ENCODE measurements around the gene TRPV6. TPM values are rescaled to one million over a fixed set of nuclear protein-coding genes. Genes with fewer than 3 reads are reported as not detected.

Gene TRPV6
- total RNA-seq, 1 experiment from 2014 or later: 4.0 TPM

- Histone ChIP-seq H3K9me3 (no peaks in the 10 kb centered on the region), H3K27me3 (replicated peaks; ENCODE audit: control insufficient read depth, insufficient read depth, low read length) (no peaks in the 10 kb centered on the region), H3K4me1 (peaks cover 66% of the 10 kb centered on the region), H3K4me3 (ENCODE audit: low read depth, low read length) (no peak overlapping the region), H3K36me3 (ENCODE audit: control insufficient read depth, insufficient read depth, low read length) (no peaks in the 10 kb centered on the region)
- no peak overlapping the region for H3K4me3 Mint-ChIP-seq (ENCODE audit: unreplicated experiment)
- no TSS peak for BruUV-seq (replicated peaks)
- no peak for TF ChIP-seq CTCF (IDR thresholded peaks at IDR 0.05; ENCODE audit: insufficient read depth in 1 of 2, low read depth in 1 of 2, low read length in 1 of 2, severe bottlenecking in 1 of 2, unreplicated experiment in 1 of 2)
- no peaks in the 10 kb centered on the region for H3K9me3 Mint-ChIP-seq (ENCODE audit: unreplicated experiment)
- peak overlapping the region; percentile 22 for H3K27ac Mint-ChIP-seq (ENCODE audit: unreplicated experiment)
- ChIA-PET POLR2A (no interaction called here), CTCF (interaction anchor here (1.0 to 1.7 kb wide), 3 partner anchors 13 to 105 kb away, joined by 4 to 6 read pairs (median 4); partner anchors contain the start of gene TRPV6)
- DNase-seq: peak; percentile 59 to 81
- peaks cover 53% of the 10 kb centered on the region for H3K4me1 Mint-ChIP-seq (ENCODE audit: low read depth, unreplicated experiment)
- no peaks in the 10 kb centered on the region for H3K36me3 Mint-ChIP-seq (ENCODE audit: insufficient read depth, unreplicated experiment)
- H3K27me3 Mint-ChIP-seq (ENCODE audit: insufficient read depth, unreplicated experiment): no peaks in the 10 kb centered on the region
- intact Hi-C loops (cut with micrococcal nuclease; ENCODE audit: unreplicated experiment): no loop called here
These were observed 13.0 kb upstream of the TRPV6 start for GRCh38 chr7:142898377-142899170.

- POLR2A ChIA-PET: no interaction called here
These were observed 12.1 kb upstream of the TRPV6 start for GRCh38 chr7:142897691-142898090.

More at GRCh38 chr7:142897691-142898090, 12.1 kb upstream of the TRPV6 start:
- H3K4me3 ChIP-seq (ENCODE audit: low read depth, low read length): no peak overlapping the region
- no peaks in the 10 kb centered on the region for H3K27me3 Mint-ChIP-seq (ENCODE audit: insufficient read depth, unreplicated experiment)
- peaks cover 63% of the 10 kb centered on the region for H3K4me1 ChIP-seq
- no peak overlapping the region for H3K4me3 Mint-ChIP-seq (ENCODE audit: unreplicated experiment)
- no peaks in the 10 kb centered on the region for H3K36me3 Mint-ChIP-seq (ENCODE audit: insufficient read depth, unreplicated experiment)
- peaks cover 53% of the 10 kb centered on the region for H3K4me1 Mint-ChIP-seq (ENCODE audit: low read depth, unreplicated experiment)
- H3K27me3 ChIP-seq (replicated peaks; ENCODE audit: control insufficient read depth, insufficient read depth, low read length): no peaks in the 10 kb centered on the region
- H3K36me3 ChIP-seq (ENCODE audit: control insufficient read depth, insufficient read depth, low read length): no peaks in the 10 kb centered on the region
- DNase-seq: no peak
- no peaks in the 10 kb centered on the region for H3K9me3 Mint-ChIP-seq (ENCODE audit: unreplicated experiment)
- H3K9me3 ChIP-seq: no peaks in the 10 kb centered on the region
- intact Hi-C loops (cut with micrococcal nuclease; ENCODE audit: unreplicated experiment): no loop called here
- BruUV-seq (replicated peaks): no TSS peak
- peak overlapping the region; percentile 16 for H3K27ac Mint-ChIP-seq (ENCODE audit: unreplicated experiment)
- no peak for TF ChIP-seq CTCF (IDR thresholded peaks at IDR 0.05; ENCODE audit: insufficient read depth in 1 of 2, low read depth in 1 of 2, low read length in 1 of 2, severe bottlenecking in 1 of 2, unreplicated experiment in 1 of 2)
- CTCF ChIA-PET: interaction anchor here (1.1 to 1.7 kb wide), 2 partner anchors 17 to 106 kb away, joined by 4 to 6 read pairs; no protein-coding TSS in a partner anchor

Data from Caco-2 (cell line).